GM21367 (cell line): ENCODE data around the gene AGBL4.

Source experiments
- ATAC-seq: cut with Tn5 transposase; IDR thresholded peaks from one replicate; pipeline ENCODE4 v1.9.1; 2021; ENCODE audit not compliant: unreplicated experiment

AGBL4 gene

GRCh38 chr1:49723662-49724061 is 300.1 kb downstream of the AGBL4 start:
- ATAC-seq = no peak

DNA sequence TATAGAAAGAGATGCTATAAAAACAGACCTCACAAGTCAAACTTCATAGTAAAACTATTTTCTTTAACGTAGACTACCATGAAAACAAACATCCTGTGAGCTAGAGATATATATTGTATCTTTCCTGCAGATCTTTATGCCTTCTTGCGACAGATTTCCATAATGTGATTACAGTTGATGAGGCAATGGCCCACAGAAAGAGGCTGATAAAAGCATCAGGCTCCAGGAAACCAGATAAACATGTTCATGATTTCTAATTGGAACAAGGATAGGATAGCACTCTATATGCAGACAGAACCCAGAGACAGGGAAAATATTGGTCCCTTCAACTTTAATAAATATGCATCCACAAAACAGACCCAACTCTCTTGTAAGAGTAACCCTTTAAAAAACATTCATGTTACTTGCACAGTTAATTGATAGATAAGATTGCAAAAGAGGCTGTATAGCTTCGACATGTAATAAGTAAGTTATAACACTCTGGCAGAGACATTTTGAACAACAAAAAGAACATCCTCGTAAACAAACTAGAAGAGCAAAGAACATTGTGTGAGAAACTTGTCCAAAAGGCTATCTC is 329.4 kb downstream of the AGBL4 start:
- ATAC-seq = no peak

DNA sequence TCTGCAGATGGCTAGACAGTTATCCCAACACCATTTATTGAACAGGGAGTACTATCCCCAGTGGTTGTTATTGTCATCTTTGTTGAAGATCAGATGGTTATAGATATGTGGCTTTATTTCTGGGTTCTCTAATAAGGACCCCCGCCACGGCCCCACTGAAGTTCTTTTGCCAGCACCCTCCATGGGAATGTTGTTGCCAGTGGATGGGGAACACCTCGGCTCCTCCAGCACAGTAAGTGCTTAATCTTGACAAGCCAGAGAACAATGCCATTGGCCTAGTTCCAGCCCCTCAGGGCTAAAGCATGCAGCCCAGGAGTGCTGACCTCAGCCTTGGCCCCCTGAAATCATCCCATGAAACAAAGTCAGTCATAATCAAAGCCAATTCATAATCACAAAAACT is 337.6 kb downstream of the AGBL4 start:
- no peak for ATAC-seq

DNA sequence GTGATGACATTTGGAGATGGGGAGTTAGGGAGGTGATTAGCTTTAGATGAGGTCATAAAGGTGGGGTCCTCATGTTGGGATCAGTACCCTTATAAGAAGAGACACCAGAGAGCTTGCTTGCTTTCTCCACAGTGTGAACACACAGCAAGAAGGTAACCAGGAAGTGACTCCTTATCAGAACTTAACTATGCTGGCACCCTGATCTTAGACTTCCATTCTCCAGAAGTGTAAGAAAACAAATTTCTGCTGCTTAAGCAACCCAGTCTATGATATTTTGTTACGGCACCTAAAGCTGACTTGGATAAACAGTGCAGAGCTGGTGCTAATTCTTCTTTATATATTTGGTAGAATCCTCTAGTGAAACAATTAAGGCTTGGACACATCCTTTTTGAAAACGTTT is 346.0 kb downstream of the AGBL4 start:
- ATAC-seq = no peak

- no peak for ATAC-seq
Observed at GRCh38 chr1:49651136-49651535, 372.6 kb downstream of the AGBL4 start.

DNA sequence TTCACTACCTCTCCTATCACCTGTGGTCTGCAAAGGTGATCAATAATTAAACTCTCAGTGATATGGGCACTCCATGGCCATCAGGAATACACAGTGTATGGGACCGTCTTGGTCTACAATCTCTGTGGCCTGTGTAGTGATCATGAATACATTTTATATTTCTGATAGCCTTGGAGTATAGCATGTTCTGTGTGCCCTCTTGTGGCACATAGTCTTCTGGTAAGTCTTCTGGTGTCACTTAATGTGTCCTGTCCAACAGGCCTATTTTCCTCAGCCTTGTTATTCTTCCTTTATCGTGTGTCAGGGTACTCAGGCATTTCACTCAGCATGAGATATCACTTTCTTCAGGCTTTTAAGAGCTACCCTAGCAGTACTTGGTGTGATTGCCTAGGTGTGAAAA is 393.6 kb downstream of the AGBL4 start:
- ATAC-seq = no peak

- no peak for ATAC-seq
Observed at GRCh38 chr1:49627781-49628180, 396.0 kb downstream of the AGBL4 start.

DNA sequence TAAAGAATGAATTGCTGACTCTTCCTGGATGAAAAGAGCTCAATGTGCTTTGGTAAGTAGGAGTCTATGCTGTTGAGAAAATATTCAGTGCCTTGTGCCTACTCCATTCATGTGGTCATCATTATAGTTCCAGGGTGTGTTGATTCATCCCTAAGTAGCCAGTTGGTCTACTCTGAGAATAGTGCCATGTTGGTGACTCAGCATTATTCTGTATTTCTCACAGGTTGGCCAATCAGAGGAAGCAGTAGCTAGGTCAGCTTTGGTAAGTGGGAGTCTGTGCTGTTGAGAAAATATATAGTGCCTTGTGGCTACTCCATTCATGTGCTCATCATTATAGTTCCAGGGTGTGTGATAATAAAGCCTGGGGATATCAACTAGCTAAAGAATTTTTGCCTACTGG is 397.3 kb downstream of the AGBL4 start:
- no peak for ATAC-seq

DNA sequence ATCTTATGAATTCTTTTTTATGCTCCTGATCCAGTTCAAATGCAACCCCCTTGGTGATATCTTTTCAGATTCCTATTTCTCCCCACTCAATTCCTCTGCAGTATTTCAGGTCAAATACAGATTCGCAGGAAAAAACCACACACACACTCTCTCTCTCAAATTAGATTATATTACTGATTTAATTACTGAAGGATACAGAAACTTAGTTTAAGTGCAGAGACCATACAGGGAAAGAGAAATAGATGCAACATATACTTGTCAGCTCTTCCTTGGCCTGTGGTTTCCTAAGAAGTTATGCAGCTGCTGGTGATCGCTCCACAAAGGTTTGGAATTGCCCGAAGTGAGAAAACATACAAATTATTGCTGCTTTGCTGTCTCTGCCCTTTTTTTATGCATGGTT is 400.9 kb downstream of the AGBL4 start:
- ATAC-seq = no peak

GRCh38 chr1:49606082-49606481 is 417.7 kb downstream of the AGBL4 start:
- ATAC-seq = no peak

- ATAC-seq = no peak
Observed at GRCh38 chr1:49597436-49597835, 426.3 kb downstream of the AGBL4 start.

- ATAC-seq = no peak
Observed at GRCh38 chr1:49576327-49576901, 447.3 kb downstream of the AGBL4 start.

- ATAC-seq = no peak
Observed at GRCh38 chr1:49556676-49557234, 467.0 kb downstream of the AGBL4 start.

GRCh38 chr1:49552101-49552500 is 471.7 kb downstream of the AGBL4 start:
- no peak for ATAC-seq

- ATAC-seq = no peak
Observed at GRCh38 chr1:49544615-49545014, 479.1 kb downstream of the AGBL4 start.

GRCh38 chr1:49541096-49541752 is 482.5 kb downstream of the AGBL4 start:
- ATAC-seq = no peak

- ATAC-seq = no peak
Observed at GRCh38 chr1:49527606-49528305, 496.0 kb downstream of the AGBL4 start.

- ATAC-seq = no peak
Observed at GRCh38 chr1:49526672-49527071, 497.1 kb downstream of the AGBL4 start.

- no peak for ATAC-seq
Observed at GRCh38 chr1:49523764-49524163, 500.0 kb downstream of the AGBL4 start.

- ATAC-seq = no peak
Observed at GRCh38 chr1:49466961-49467360, 556.8 kb downstream of the AGBL4 start.

- ATAC-seq = no peak
Observed at GRCh38 chr1:49465486-49466185, 558.1 kb downstream of the AGBL4 start.
